HepG2 (cell line): ENCODE data around the gene CBLN4. TPM values are rescaled to one million over a fixed set of nuclear protein-coding genes. Genes with fewer than 3 reads are reported as not detected.

Experiments used
- ATAC-seq: fragments of 200-7000 bp; cut with Tn5 transposase; 3 replicates; pipeline ENCODE4 v1.9.1; 2020; ENCODE audit warnings: mild to moderate bottlenecking, moderate library complexity
- BruUV-seq: library from RNA; stranded (reverse); fragments of 400-500 nt; replicated peaks from 2 replicates; lab custom pipeline; 2021; lab: Mats Ljungman, UMichigan
- CTCF ChIA-PET: fragments of 300-600 bp; formaldehyde crosslinking; extraction: SDS; loops from one replicate; lab custom pipeline; 2021; ENCODE audit warnings: low total read pairs, inconsistent platforms, low intra/inter-chr PET ratio; lab: Yijun Ruan, JAX
- POLR2A ChIA-PET: fragments of 350-600 bp; sonication (Branson Sonifier 250); formaldehyde crosslinking; loops from one replicate; lab custom pipeline; 2020; ENCODE audit warnings: antibody characterized with exemption, inconsistent platforms; lab: Yijun Ruan, JAX
- DNase-seq: peaks from one replicate; pipeline ENCODE4 v3.0.0-alpha.2; 2015; ENCODE audit warnings: low spot score
- FAIRE-seq: peaks from 3 replicates; lab custom pipeline; 2011; peaks lifted over from hg19 to GRCh38; lab: Jason Lieb, UNC
- H2AFZ ChIP-seq: one replicate; pipeline ENCODE4 v1.6.1; 2011; ENCODE audit warnings: low read length, inconsistent platforms
- H3K27ac ChIP-seq: fragments of 300-600 bp; 3 replicates; pipeline ENCODE4 v1.8.0; 2011; ENCODE audit warnings: mixed run types, mild to moderate bottlenecking, mixed read lengths, low read length, inconsistent platforms; ENCODE audit not compliant: insufficient read depth; ENCODE audit errors: extremely low read length
- H3K27me3 ChIP-seq, 2 experiments: fragments of 200-600 bp in 1 of 2; 2 replicates in 1 of 2; 3 replicates in 1 of 2; pipeline versions ENCODE4 v1.6.0 to v1.8.0; 2011; ENCODE audit warnings: low read length in 2 of 2, mild to moderate bottlenecking in 2 of 2, moderate library complexity in 2 of 2, inconsistent platforms in 1 of 2; ENCODE audit not compliant: insufficient read depth in 2 of 2, control insufficient read depth in 1 of 2
- H3K36me3 ChIP-seq, 2 experiments: fragments of 200-600 bp in 1 of 2; replicated peaks in 1 of 2; 2 replicates in 1 of 2; 3 replicates in 1 of 2; pipeline versions ENCODE4 v1.5.1 to v1.8.0; 2011; ENCODE audit warnings: low read length in 2 of 2, inconsistent platforms in 1 of 2; ENCODE audit not compliant: insufficient read depth in 2 of 2, control insufficient read depth in 1 of 2
- H3K4me1 ChIP-seq: 2 replicates; pipeline ENCODE4 v1.5.1; 2012; ENCODE audit warnings: low read length, inconsistent platforms; ENCODE audit not compliant: insufficient read depth
- H3K4me2 ChIP-seq: 2 replicates; pipeline ENCODE4 v1.6.0; 2011; ENCODE audit warnings: low read depth, low read length, inconsistent platforms
- H3K4me3 ChIP-seq, 3 experiments: fragments of 200-600 bp in 1 of 3; sonication (generic), shearing (Covaris generic) in 1 of 3; replicated peaks in 1 of 3; 2 replicates each; pipeline ENCODE4 v1.5.1; 2011 to 2016; ENCODE audit warnings: low read length in 3 of 3, inconsistent platforms in 2 of 3, low read depth in 2 of 3, mild to moderate bottlenecking in 2 of 3, control low read depth in 1 of 3, mixed read lengths in 1 of 3; ENCODE audit not compliant: insufficient read depth in 1 of 3
- H3K79me2 ChIP-seq: one replicate; pipeline ENCODE4 v1.6.1; 2011; ENCODE audit warnings: low read length, inconsistent platforms; ENCODE audit not compliant: insufficient read depth
- H3K9ac ChIP-seq: 2 replicates; pipeline ENCODE4 v1.6.0; 2011; ENCODE audit warnings: mild to moderate bottlenecking, low read depth, low read length, inconsistent platforms; ENCODE audit not compliant: insufficient read depth
- H3K9me3 ChIP-seq: 2 replicates; pipeline ENCODE4 v1.5.1; 2012; ENCODE audit warnings: mild to moderate bottlenecking, low read length
- H4K20me1 ChIP-seq: 2 replicates; pipeline ENCODE4 v1.6.0; 2011; ENCODE audit warnings: inconsistent platforms, mild to moderate bottlenecking, low read length, moderate library complexity; ENCODE audit not compliant: insufficient read depth
- MLLT10 ChIP-seq: sonication (generic); formaldehyde crosslinking; IDR thresholded peaks from 2 replicates; pipeline ENCODE4 v1.4.0; 2020; ENCODE audit warnings: missing genetic modification reagents
- RFX3 ChIP-seq: IDR thresholded peaks from 2 replicates; pipeline ENCODE4 v1.6.1; 2016; ENCODE audit warnings: missing biosample characterization, missing genetic modification reagents
- SMAD9 ChIP-seq: sonication (generic); formaldehyde crosslinking; IDR thresholded peaks from 2 replicates; pipeline ENCODE4 v1.5.1; 2020; ENCODE audit warnings: mild to moderate bottlenecking, missing genetic modification reagents
- SRSF9 ChIP-seq: fragments of 200-400 bp; formaldehyde crosslinking; IDR thresholded peaks from 2 replicates; pipeline ENCODE4 v1.6.1; 2018; ENCODE audit warnings: borderline replicate concordance, mild to moderate bottlenecking, low read depth, low read length; ENCODE audit not compliant: insufficient read depth, poor library complexity, severe bottlenecking
- SRY ChIP-seq: sonication (generic); formaldehyde crosslinking; IDR thresholded peaks from 2 replicates; pipeline ENCODE4 v1.8.0; 2022; ENCODE audit warnings: mild to moderate bottlenecking, missing genetic modification reagents
- ZNF556 ChIP-seq: sonication (generic); formaldehyde crosslinking; IDR thresholded peaks from 2 replicates; pipeline ENCODE4 v1.4.0; 2020; ENCODE audit warnings: mild to moderate bottlenecking, missing genetic modification reagents, borderline replicate concordance
- ZNF660 ChIP-seq: sonication (generic); formaldehyde crosslinking; IDR thresholded peaks from 2 replicates; pipeline ENCODE4 v1.5.1; 2020; ENCODE audit warnings: mild to moderate bottlenecking, low read depth, missing genetic modification reagents, borderline replicate concordance
- ZNF703 ChIP-seq: sonication (generic); formaldehyde crosslinking; IDR thresholded peaks from 2 replicates; pipeline ENCODE4 v1.5.1; 2020; ENCODE audit warnings: missing genetic modification reagents, mild to moderate bottlenecking, moderate library complexity, borderline replicate concordance
- WGBS: methylation state at CpG from one replicate; pipeline ENCODE4 v1.1.6; 2017; ENCODE audit warnings: low lambda C conversion rate; 5-methylcytosine and 5-hydroxymethylcytosine counted together
- in situ Hi-C: cut with HindIII; loops from 2 replicates; pipeline ENCODE4 v1.10.0; 2017; ENCODE audit warnings: low pct_unique_long_range_greater_than_20kb; ENCODE audit not compliant: extremely low pct_ligation_motif_present
- intact Hi-C: fragments of 100-400 bp; cut with micrococcal nuclease; formaldehyde crosslinking; loops from one replicate; pipeline ENCODE4 v1.10.0; 2022; ENCODE audit not compliant: unreplicated experiment
- polyA plus RNA-seq, 8 experiments: library from polyadenylated mRNA; depleted of rRNA in 3 of 8; stranded (reverse) in 7 of 8; unstranded in 1 of 8; fragments of >200 nt; fragmentation: Illumina TruSeq in 4 of 8; extraction: Trizol in 4 of 8; gene quantifications; 2 replicates each; pipeline versions ENCODE4 v1.2.1 to v1.2.3, GENCODE V29; 2011 to 2016; ENCODE audit warnings: low read depth in 4 of 8, missing spikeins in 1 of 8, mixed read lengths in 1 of 8; ENCODE audit not compliant: insufficient read depth in 1 of 8
- total RNA-seq, 5 experiments: library from RNA; depleted of rRNA; stranded (reverse); fragments of >200 nt; fragmentation: Illumina TruSeq; extraction: Trizol; gene quantifications; 2 replicates each; pipeline ENCODE4 v1.2.3, GENCODE V29; 2016; ENCODE audit warnings: low read depth in 1 of 5
- TF ChIP-seq, protein P1 (sequence below): sonication (generic); formaldehyde crosslinking; IDR thresholded peaks from 2 replicates; pipeline ENCODE4 v1.8.1; 2023; ENCODE audit warnings: mild to moderate bottlenecking, missing genetic modification reagents, borderline replicate concordance
- TF ChIP-seq, protein P2 (sequence below): IDR thresholded peaks from 2 replicates; pipeline ENCODE4 v1.6.1; 2016; ENCODE audit warnings: low read depth, missing genetic modification reagents, missing compliant biosample characterization
- TF ChIP-seq, protein P3 (sequence below): sonication (generic); formaldehyde crosslinking; IDR thresholded peaks from 2 replicates; pipeline ENCODE4 v1.4.0; 2020; ENCODE audit warnings: mild to moderate bottlenecking, low read depth, missing genetic modification reagents
- TF ChIP-seq, protein P4 (sequence below): sonication (generic); formaldehyde crosslinking; IDR thresholded peaks from 2 replicates; pipeline ENCODE4 v1.4.0; 2020; ENCODE audit warnings: missing genetic modification reagents
- TF ChIP-seq, protein P5 (sequence below): sonication (generic); formaldehyde crosslinking; IDR thresholded peaks from 2 replicates; pipeline ENCODE4 v1.4.0; 2020; ENCODE audit warnings: missing genetic modification reagents

CBLN4 gene
- total and polyA plus RNA-seq, 2 of the 13 experiments (the other 11 are each of a cell fraction or from before 2014, with no cell fraction given) = not detected

DNA sequence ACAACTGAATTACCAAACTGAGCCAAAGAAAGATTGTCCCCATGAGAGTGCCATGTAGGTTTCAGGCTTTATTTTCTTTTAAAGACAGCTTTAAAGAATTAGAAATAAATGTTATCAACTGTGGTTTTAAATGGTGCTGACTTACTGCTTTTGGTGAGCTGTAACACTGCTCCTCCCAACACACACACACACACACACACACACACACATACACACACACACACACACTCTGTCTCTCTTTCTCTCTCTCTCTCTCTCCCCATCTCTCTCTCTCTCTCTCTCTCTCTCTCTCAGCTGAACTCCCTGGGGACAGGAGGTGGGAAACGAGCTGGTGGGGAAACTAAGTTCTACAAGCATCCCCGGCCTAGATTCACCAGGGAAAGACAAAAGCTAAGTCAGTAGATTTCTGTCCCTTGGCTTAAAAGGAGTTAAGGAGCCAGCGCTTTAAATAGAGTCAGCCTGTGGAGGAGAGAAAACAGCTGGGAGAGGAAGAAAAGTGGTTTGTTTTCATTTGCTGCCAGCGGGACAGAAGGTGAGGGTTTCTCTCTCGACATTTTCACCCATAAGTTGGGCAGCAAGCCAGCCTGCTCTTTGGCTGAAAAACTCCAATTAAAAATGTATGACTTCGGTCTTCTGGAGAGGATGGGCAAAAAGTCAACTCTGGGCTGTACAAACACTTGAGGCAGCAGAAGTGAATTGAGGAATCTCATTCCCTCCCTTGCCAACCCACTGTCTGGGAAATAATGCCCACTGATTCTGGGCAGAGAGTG lies 27.4 kb downstream of the CBLN4 start:
- no peak overlapping the region for H3K4me3 ChIP-seq
- H3K9ac ChIP-seq = no peak overlapping the region
- no TSS peak for BruUV-seq
- ChIA-PET POLR2A (no interaction called here), CTCF (no interaction called here)
- H3K79me2 ChIP-seq = no peaks in the 10 kb centered on the region
- no peaks in the 10 kb centered on the region for H4K20me1 ChIP-seq
- WGBS = 15% methylated on average over 6 of the region's 6 CpGs
- intact Hi-C loops (no loop called here), in situ Hi-C loops (no loop called here)
- H3K27me3 ChIP-seq = no peaks in the 10 kb centered on the region
- H3K4me1 ChIP-seq = no peaks in the 10 kb centered on the region
- FAIRE-seq (no peak), DNase-seq (no peak), ATAC-seq (no peak)
- H2AFZ ChIP-seq = no peak overlapping the region
- H3K27ac ChIP-seq = no peak overlapping the region
- H3K9me3 ChIP-seq = peaks cover 100% of the 10 kb centered on the region
- H3K36me3 ChIP-seq = no peaks in the 10 kb centered on the region
- no peak overlapping the region for H3K4me2 ChIP-seq
- TF ChIP-seq, protein P1, sequence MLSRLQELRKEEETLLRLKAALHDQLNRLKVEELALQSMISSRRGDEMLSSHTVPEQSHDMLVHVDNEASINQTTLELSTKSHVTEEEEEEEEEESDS (CRISPR knock-in tag) = no peak
- TF ChIP-seq SMAD9 = no peak
- TF ChIP-seq ZNF703 (CRISPR knock-in tag) = no peak
- TF ChIP-seq, protein P2, sequence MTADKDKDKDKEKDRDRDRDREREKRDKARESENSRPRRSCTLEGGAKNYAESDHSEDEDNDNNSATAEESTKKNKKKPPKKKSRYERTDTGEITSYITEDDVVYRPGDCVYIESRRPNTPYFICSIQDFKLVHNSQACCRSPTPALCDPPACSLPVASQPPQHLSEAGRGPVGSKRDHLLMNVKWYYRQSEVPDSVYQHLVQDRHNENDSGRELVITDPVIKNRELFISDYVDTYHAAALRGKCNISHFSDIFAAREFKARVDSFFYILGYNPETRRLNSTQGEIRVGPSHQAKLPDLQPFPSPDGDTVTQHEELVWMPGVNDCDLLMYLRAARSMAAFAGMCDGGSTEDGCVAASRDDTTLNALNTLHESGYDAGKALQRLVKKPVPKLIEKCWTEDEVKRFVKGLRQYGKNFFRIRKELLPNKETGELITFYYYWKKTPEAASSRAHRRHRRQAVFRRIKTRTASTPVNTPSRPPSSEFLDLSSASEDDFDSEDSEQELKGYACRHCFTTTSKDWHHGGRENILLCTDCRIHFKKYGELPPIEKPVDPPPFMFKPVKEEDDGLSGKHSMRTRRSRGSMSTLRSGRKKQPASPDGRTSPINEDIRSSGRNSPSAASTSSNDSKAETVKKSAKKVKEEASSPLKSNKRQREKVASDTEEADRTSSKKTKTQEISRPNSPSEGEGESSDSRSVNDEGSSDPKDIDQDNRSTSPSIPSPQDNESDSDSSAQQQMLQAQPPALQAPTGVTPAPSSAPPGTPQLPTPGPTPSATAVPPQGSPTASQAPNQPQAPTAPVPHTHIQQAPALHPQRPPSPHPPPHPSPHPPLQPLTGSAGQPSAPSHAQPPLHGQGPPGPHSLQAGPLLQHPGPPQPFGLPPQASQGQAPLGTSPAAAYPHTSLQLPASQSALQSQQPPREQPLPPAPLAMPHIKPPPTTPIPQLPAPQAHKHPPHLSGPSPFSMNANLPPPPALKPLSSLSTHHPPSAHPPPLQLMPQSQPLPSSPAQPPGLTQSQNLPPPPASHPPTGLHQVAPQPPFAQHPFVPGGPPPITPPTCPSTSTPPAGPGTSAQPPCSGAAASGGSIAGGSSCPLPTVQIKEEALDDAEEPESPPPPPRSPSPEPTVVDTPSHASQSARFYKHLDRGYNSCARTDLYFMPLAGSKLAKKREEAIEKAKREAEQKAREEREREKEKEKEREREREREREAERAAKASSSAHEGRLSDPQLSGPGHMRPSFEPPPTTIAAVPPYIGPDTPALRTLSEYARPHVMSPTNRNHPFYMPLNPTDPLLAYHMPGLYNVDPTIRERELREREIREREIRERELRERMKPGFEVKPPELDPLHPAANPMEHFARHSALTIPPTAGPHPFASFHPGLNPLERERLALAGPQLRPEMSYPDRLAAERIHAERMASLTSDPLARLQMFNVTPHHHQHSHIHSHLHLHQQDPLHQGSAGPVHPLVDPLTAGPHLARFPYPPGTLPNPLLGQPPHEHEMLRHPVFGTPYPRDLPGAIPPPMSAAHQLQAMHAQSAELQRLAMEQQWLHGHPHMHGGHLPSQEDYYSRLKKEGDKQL (CRISPR knock-in tag) = no peak
- no peak for TF ChIP-seq MLLT10 (CRISPR knock-in tag)
- TF ChIP-seq, protein P3, sequence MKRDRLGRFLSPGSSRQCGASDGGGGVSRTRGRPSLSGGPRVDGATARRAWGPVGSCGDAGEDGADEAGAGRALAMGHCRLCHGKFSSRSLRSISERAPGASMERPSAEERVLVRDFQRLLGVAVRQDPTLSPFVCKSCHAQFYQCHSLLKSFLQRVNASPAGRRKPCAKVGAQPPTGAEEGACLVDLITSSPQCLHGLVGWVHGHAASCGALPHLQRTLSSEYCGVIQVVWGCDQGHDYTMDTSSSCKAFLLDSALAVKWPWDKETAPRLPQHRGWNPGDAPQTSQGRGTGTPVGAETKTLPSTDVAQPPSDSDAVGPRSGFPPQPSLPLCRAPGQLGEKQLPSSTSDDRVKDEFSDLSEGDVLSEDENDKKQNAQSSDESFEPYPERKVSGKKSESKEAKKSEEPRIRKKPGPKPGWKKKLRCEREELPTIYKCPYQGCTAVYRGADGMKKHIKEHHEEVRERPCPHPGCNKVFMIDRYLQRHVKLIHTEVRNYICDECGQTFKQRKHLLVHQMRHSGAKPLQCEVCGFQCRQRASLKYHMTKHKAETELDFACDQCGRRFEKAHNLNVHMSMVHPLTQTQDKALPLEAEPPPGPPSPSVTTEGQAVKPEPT (CRISPR knock-in tag) = no peak
- no peak for TF ChIP-seq ZNF660 (CRISPR knock-in tag)
- no peak for TF ChIP-seq RFX3 (CRISPR knock-in tag)
- TF ChIP-seq SRY (CRISPR knock-in tag) = no peak
- TF ChIP-seq SRSF9 = no peak
- TF ChIP-seq, protein P4, sequence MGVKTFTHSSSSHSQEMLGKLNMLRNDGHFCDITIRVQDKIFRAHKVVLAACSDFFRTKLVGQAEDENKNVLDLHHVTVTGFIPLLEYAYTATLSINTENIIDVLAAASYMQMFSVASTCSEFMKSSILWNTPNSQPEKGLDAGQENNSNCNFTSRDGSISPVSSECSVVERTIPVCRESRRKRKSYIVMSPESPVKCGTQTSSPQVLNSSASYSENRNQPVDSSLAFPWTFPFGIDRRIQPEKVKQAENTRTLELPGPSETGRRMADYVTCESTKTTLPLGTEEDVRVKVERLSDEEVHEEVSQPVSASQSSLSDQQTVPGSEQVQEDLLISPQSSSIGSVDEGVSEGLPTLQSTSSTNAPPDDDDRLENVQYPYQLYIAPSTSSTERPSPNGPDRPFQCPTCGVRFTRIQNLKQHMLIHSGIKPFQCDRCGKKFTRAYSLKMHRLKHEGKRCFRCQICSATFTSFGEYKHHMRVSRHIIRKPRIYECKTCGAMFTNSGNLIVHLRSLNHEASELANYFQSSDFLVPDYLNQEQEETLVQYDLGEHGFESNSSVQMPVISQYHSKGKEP (CRISPR knock-in tag) = no peak
- no peak for TF ChIP-seq ZNF556 (CRISPR knock-in tag)
- TF ChIP-seq, protein P5, sequence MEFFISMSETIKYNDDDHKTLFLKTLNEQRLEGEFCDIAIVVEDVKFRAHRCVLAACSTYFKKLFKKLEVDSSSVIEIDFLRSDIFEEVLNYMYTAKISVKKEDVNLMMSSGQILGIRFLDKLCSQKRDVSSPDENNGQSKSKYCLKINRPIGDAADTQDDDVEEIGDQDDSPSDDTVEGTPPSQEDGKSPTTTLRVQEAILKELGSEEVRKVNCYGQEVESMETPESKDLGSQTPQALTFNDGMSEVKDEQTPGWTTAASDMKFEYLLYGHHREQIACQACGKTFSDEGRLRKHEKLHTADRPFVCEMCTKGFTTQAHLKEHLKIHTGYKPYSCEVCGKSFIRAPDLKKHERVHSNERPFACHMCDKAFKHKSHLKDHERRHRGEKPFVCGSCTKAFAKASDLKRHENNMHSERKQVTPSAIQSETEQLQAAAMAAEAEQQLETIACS (CRISPR knock-in tag) = no peak
